Keratinocyte (primary cell): ENCODE measurements around the gene MAGI2. TPM values are rescaled to one million over a fixed set of nuclear protein-coding genes. Genes with fewer than 3 reads are reported as not detected.
A peak's percentile ranks its signal among the peaks of the same experiment; 100 is the strongest.

ENCODE experiments used
- DNase-seq: peaks from one replicate; pipeline ENCODE4 v3.0.0-alpha.2; 2011; ENCODE audit warnings: low read depth, missing footprints, low spot score
- FAIRE-seq: peaks from 2 replicates; lab custom pipeline; 2011; peaks lifted over from hg19 to GRCh38; lab: Jason Lieb, UNC
- H2AFZ ChIP-seq: 2 replicates; pipeline ENCODE4 v1.6.0; 2012; ENCODE audit warnings: low read length, control low read depth, inconsistent platforms; ENCODE audit not compliant: control insufficient read depth
- H3K27ac ChIP-seq: 2 replicates; pipeline ENCODE4 v1.5.1; 2011; ENCODE audit warnings: low read length; ENCODE audit not compliant: control insufficient read depth, insufficient read depth
- H3K27me3 ChIP-seq: 3 replicates; pipeline ENCODE4 v1.6.0; 2011; ENCODE audit warnings: low read length; ENCODE audit not compliant: control insufficient read depth, insufficient read depth; ENCODE audit errors: extremely low read depth
- H3K36me3 ChIP-seq, 2 experiments: 2 replicates in 1 of 2; 3 replicates in 1 of 2; pipeline ENCODE4 v1.5.1; 2011; ENCODE audit warnings: low read length in 2 of 2, mild to moderate bottlenecking in 1 of 2; ENCODE audit not compliant: control insufficient read depth in 2 of 2, insufficient read depth in 2 of 2; ENCODE audit errors: extremely low read depth in 1 of 2
- H3K4me1 ChIP-seq: 3 replicates; pipeline ENCODE4 v1.5.1; 2011; ENCODE audit warnings: low read length; ENCODE audit not compliant: control insufficient read depth, insufficient read depth; ENCODE audit errors: extremely low read depth
- H3K4me2 ChIP-seq: 3 replicates; pipeline ENCODE4 v1.6.0; 2011; ENCODE audit warnings: low read depth, low read length; ENCODE audit not compliant: control insufficient read depth, insufficient read depth; ENCODE audit errors: extremely low read depth
- H3K4me3 ChIP-seq, 3 experiments: fragments of 200-600 bp in 1 of 3; sonication (generic) in 1 of 3; 2 replicates in 2 of 3; 3 replicates in 1 of 3; pipeline ENCODE4 v1.5.1; 2011 to 2016; ENCODE audit warnings: low read length in 3 of 3, mild to moderate bottlenecking in 3 of 3, control low read depth in 2 of 3, inconsistent platforms in 1 of 3, low read depth in 1 of 3, mixed read lengths in 1 of 3, mixed run types in 1 of 3, moderate library complexity in 1 of 3; ENCODE audit not compliant: control insufficient read depth in 2 of 3, insufficient read depth in 2 of 3; ENCODE audit errors: extremely low read depth in 1 of 3
- H3K79me2 ChIP-seq: 2 replicates; pipeline ENCODE4 v1.6.0; 2012; ENCODE audit warnings: low read length; ENCODE audit not compliant: control insufficient read depth, insufficient read depth
- H3K9ac ChIP-seq: 3 replicates; pipeline ENCODE4 v1.6.0; 2011; ENCODE audit warnings: low read length; ENCODE audit not compliant: control insufficient read depth, insufficient read depth; ENCODE audit errors: extremely low read depth
- H3K9me1 ChIP-seq: 3 replicates; pipeline ENCODE4 v1.6.0; 2011; ENCODE audit warnings: low read length; ENCODE audit not compliant: control insufficient read depth, insufficient read depth; ENCODE audit errors: extremely low read depth
- H3K9me3 ChIP-seq: 2 replicates; pipeline ENCODE4 v1.5.1; 2012; ENCODE audit warnings: low read depth, low read length; ENCODE audit not compliant: control insufficient read depth
- H4K20me1 ChIP-seq: 3 replicates; pipeline ENCODE4 v1.6.0; 2011; ENCODE audit warnings: low read length; ENCODE audit not compliant: control insufficient read depth, insufficient read depth; ENCODE audit errors: extremely low read depth
- CTCF ChIP-seq, 3 experiments: IDR thresholded peaks in 1 of 3; conservative IDR thresholded peaks in 1 of 3; optimal IDR thresholded peaks in 1 of 3; 2 replicates in 2 of 3; 3 replicates in 1 of 3; pipeline versions ENCODE3 to v1.5.1; 2011; ENCODE audit warnings: low read length in 3 of 3, mild to moderate bottlenecking in 3 of 3, moderate library complexity in 2 of 3, control low read depth in 1 of 3, inconsistent platforms in 1 of 3; ENCODE audit not compliant: insufficient read depth in 2 of 3; ENCODE audit errors: extremely low read depth in 1 of 3
- EZH2 ChIP-seq: IDR thresholded peaks from one replicate; pipeline ENCODE4 v1.6.1; 2012; ENCODE audit warnings: inconsistent platforms, mild to moderate bottlenecking, low read length, moderate library complexity
- dilution Hi-C: fragments of 300-500 bp; cut with MboI; formaldehyde crosslinking; loops from one replicate; pipeline ENCODE4 v1.7.0; 2020; ENCODE audit warnings: low sequenced_read_pairs; ENCODE audit not compliant: extremely low pct_ligation_motif_present
- polyA plus RNA-seq, 5 experiments: library from polyadenylated mRNA; depleted of rRNA in 3 of 5; stranded (reverse) in 3 of 5; stranded (forward) in 1 of 5; unstranded in 1 of 5; fragments of >200 nt; gene quantifications; 1 replicate in 1 of 5; 2 replicates in 3 of 5; 3 replicates in 1 of 5; pipeline versions ENCODE4 v1.2.1 to v1.2.3, GENCODE V29; 2011 to 2012; ENCODE audit warnings: missing spikeins in 2 of 5, low read depth in 1 of 5, low replicate concordance in 1 of 5

The MAGI2 gene
- polyA plus RNA-seq, 1 donor (not counting 4 experiments of a cell fraction or from before 2014, with no cell fraction given): 0.07 TPM

GRCh38 chr7:78702770-78703169, 750.7 kb downstream of the MAGI2 start:
- Histone ChIP-seq H4K20me1 (no peaks in the 10 kb centered on the region), H3K9me3 (no peaks in the 10 kb centered on the region), H3K79me2 (no peaks in the 10 kb centered on the region), H3K4me1 (peaks cover 6% of the 10 kb centered on the region), H3K9ac (no peak overlapping the region), H3K27me3 (no peaks in the 10 kb centered on the region), H3K4me2 (no peak overlapping the region), H3K4me3 (no peak overlapping the region), H2AFZ (no peak overlapping the region), H3K27ac (no peak overlapping the region), H3K9me1 (no peaks in the 10 kb centered on the region), H3K36me3 (no peaks in the 10 kb centered on the region)
- dilution Hi-C loops: no loop called here
- TF ChIP-seq EZH2 (no peak), CTCF (optimal IDR thresholded peaks at IDR 0.05 in 1 of 3, IDR thresholded peaks at IDR 0.05 in 1 of 3, conservative IDR thresholded peaks at IDR 0.05 in 1 of 3; ENCODE audit: extremely low read depth in 1 of 3, insufficient read depth in 2 of 3, low read length in 3 of 3) (no peak)
- no peak for DNase-seq
- peak; percentile 73 for FAIRE-seq

GRCh38 chr7:78695826-78696225, 757.6 kb downstream of the MAGI2 start:
- Histone ChIP-seq H3K4me2 (no peak overlapping the region), H3K9me1 (no peaks in the 10 kb centered on the region), H3K27me3 (no peaks in the 10 kb centered on the region), H2AFZ (no peak overlapping the region), H4K20me1 (no peaks in the 10 kb centered on the region), H3K9ac (no peak overlapping the region), H3K4me1 (no peaks in the 10 kb centered on the region), H3K4me3 (no peak overlapping the region), H3K36me3 (no peaks in the 10 kb centered on the region), H3K27ac (no peak overlapping the region), H3K9me3 (no peaks in the 10 kb centered on the region), H3K79me2 (no peaks in the 10 kb centered on the region)
- DNase-seq (no peak), FAIRE-seq (no peak)
- dilution Hi-C loops: no loop called here
- TF ChIP-seq EZH2 (no peak), CTCF (optimal IDR thresholded peaks at IDR 0.05 in 1 of 3, IDR thresholded peaks at IDR 0.05 in 1 of 3, conservative IDR thresholded peaks at IDR 0.05 in 1 of 3; ENCODE audit: extremely low read depth in 1 of 3, insufficient read depth in 2 of 3, low read length in 3 of 3) (no peak)
